Right hindlimb (tissue), 1 donor: ENCODE data around the gene LRRC27.
"Not testable (repeated sequence)": the region's sequence is repeated elsewhere in the genome, so short reads cannot be mapped to it uniquely, and the experiment has no call there.

Source experiments
- DNase-seq: peaks from one replicate; pipeline ENCODE4 v3.0.0-alpha.2; 2018

The LRRC27 gene

DNA sequence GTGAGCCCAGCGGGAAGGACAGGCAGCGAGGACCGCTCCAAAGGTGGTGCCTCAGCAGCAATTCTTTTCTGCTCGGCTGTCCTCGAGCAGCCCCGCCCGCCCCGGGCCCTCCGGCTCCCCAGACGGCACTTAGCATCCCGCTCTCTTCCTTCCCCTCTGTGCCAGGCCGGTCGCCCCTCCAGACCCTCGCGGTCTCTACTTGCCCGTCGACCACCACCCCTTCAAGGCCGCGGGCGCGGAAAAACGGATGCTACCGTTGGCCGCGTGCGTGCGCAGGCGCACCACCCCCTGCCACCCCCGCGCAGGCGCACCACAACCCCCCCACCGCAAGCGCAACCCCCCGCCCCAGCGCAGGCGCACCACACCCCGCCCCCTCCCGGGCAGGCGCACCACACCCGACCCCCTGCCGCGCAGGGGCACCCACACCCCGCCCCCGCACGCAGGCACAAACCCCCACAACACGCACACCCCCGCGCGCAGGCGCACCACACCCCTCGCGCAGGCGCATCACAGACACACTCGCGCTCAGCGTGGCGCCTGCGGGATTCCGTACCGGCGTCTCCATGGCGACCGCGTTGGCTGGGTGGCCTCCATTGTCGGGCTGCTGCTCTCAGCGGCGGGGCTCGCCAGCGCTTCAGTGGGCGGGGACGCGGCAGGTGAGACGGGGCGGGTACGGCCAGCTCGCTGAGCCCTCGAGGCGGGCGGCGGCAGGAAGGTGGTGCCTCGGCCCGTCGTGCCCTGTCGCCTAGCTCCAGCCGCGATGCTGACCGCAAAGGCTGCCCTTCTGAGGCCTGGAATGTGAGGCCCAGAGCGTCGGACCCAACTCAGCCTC lies at the start of gene LRRC27:
Gene LRRC27, plus strand, starts transcription at position 593 of the 832 bp plus-strand sequence. CDS start 1,332 bp downstream, outside the sequence.
- DNase-seq = peak; percentile 99

DNA sequence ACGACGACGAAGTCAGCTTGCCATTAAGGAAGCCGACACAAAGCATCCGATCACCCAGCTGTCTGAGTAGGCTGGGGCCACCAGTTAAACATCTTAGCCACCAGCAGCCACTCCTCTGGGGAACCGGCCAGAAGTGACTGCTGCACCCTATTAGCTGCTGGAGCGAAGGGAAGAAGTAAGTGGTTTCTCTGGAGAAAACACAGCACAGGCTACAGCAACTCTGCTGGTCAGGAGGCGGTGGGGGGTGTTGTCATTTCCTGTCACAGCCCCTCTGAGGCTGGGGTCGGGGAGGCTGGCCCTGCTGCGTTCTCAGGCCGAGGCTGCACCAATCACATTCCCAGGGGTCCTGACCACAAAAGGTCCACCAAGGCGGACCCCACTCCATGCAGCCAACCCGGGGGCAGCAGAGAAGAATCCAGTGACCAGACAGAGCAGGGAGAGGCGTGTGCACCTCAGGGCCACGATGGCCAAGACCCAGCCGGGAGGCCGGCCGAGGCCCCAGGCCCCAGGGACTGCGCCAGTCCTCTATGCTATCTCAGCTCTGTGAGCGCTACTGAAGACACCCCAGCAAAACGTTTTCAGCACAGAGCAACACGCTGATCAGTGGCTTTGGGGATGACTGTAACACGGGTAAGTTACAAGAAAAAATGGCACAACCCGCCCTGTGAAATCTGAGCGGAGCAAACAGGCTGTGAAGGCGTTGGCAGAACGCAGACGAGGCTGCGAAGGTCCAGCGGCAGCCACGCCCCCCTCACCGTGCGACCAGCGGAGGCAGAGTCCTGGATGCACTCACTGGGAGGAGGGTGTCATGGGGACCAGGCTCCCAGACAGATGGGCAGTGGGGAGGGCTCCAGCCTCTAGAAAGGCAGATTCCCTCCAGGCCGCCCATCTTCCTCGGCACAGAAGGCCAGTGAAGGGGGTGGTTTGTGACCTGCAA lies 49.1 kb upstream of the LRRC27 start:
- no peak for DNase-seq

DNA sequence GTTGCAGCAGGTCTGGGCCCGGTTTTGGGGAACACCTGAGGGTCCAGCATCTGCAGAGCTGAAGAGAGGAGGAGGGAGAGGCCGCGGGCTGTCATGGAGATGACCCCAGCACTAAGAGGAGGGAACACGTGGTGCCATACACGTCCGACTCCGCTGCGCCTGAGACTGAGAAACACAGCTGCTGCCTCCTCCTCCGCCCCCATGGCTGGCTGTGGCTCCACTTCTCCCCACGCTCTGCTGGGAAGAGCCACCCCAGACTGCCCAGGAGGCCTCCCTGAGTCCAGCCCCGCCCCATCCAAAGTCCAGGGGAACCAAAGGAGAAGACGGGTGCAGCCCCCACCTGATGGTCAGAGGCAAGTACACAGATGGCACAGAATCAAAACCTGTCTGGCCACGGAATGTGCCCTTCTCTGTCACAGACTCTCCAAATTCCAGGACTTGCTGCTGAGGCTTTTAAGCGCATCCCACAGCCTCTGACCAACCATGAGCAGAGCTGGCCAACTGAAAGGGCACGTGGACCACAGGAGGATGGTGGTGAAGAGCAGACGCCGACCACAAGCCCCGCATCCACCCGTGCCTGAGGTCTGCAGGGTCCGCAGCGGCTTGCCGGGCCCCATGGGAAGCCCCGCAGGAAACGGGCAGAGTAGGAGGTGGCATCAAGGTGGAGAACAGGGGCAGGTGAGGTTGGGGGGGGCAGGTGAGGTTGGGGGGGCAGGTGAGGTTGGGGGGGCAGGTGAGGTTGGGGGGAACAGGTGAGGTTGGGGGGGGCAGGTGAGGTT lies 48.2 kb upstream of the LRRC27 start:
- no peak for DNase-seq

GRCh38 chr10:132289439-132289838 lies 42.6 kb upstream of the LRRC27 start:
- no peak for DNase-seq

- peak; percentile 10 for DNase-seq
Measured at GRCh38 chr10:132290631-132291030, 41.4 kb upstream of the LRRC27 start.

- DNase-seq = peak; percentile 1
Measured at GRCh38 chr10:132291826-132292225, 40.2 kb upstream of the LRRC27 start.

DNA sequence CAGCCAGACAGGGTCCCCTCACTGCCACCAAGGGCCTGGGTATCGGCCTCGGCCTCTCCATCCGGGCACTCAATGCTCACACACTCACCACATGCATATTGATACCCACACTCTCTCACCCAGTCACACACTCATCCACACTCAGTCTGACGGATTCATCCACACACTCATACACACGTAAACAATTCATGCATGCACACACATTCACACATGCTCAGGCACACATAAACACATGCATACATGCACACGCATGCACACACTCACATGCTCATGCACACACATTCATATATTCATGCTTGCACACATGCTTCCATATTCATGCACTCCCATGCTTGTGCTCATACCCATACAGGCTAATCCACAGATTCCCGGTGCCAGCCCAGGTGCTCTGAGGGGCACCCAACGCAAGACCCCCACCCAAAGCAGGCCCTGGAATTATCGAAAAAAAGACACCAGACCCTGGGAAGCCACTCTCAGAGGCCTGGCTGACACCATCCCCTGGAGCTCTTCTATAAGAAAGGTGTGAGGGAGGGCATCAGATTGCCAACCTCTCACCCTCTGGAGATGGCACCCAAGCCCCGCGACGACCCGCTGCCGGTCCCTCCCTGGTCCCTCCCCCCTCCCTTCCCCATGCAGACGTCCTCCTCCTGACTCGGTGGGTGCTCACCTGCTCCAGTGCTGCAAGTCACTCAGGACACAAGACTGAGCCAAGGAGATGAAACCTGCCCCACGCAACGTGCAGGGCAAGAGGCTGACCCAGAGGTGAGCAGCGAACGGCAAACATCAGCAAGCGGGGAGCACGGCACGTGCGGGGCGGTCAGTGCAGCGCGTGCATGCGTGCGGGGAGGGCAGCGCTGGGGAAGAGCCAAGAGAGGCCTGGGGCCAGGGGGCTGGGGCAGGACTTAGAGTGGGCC lies 39.4 kb upstream of the LRRC27 start:
- DNase-seq = no peak

- DNase-seq = peak; percentile 18
Measured at GRCh38 chr10:132293201-132293812, 38.7 kb upstream of the LRRC27 start.

DNA sequence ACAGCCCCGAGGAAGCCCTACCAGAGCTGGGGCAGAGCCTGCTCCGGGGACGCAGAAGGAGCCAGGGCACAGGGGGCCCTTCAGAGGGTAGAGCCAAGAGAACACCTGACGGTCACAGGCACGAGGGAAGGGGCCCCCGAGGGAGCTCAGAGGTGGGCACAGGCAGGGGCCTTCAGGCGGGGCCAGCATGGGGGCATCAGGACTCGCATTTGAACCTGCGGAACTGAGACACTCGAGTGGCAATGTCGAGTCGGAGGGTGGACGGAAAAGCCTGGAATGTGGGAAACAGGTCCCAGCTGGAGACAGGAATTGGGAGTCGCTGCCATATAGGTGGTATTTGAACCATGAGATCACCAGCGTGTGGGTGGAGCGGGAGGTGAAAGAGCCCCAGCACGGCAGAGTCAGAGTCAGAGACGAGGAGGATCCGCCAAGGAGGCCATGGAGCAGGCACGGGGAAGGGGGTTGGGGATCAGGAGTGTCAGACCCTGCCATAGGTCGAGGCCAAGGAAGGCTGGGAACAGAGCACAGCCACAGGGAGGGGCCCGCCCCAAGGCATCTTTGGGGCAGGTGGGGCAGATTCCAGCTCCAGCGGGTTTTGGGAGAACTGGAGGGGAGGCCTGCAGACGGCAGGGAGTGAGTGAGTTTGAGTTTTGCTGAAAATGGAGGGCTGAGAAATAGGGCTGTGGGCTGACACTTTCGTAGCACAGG lies 38.0 kb upstream of the LRRC27 start:
- DNase-seq = peak; percentile 13

DNA sequence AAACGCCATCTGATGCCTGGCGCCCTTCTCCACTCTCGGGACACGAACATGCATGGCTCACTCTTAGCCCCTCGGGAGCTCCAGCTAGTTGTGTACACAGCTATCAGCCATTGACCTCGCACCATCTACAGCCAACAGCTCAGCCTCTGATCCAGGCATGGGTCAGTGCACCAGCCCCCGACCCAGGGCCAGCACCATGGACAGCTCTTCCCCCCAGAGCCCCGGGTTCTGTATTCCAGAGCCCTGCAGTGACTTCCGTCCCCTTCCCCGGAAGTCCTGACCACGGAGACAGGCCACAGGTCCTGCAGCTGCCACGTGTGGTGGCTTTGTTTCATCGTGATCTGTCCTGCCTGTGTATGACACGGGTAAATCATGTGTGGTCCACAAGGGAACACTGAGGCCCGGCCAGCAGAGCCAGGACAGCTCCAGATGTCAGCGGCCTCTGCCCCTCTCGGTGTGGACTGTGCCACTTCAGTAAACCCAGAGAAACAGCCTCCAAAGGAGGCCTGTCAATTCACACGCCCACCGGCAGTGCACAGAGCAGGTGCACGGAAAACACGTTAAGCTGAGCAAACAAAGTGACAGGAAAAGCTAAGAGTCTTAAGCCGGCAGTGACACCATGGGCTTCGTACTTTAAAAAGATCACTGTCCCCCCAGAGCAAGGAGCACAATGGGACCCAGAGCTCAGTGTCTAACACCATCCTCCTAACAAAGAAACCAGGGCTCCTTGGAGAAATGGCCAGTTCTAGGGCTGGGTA lies 37.3 kb upstream of the LRRC27 start:
- DNase-seq = no peak

- DNase-seq = not testable (repeated sequence)
Measured at GRCh38 chr10:132295481-132295880, 36.5 kb upstream of the LRRC27 start.

DNA sequence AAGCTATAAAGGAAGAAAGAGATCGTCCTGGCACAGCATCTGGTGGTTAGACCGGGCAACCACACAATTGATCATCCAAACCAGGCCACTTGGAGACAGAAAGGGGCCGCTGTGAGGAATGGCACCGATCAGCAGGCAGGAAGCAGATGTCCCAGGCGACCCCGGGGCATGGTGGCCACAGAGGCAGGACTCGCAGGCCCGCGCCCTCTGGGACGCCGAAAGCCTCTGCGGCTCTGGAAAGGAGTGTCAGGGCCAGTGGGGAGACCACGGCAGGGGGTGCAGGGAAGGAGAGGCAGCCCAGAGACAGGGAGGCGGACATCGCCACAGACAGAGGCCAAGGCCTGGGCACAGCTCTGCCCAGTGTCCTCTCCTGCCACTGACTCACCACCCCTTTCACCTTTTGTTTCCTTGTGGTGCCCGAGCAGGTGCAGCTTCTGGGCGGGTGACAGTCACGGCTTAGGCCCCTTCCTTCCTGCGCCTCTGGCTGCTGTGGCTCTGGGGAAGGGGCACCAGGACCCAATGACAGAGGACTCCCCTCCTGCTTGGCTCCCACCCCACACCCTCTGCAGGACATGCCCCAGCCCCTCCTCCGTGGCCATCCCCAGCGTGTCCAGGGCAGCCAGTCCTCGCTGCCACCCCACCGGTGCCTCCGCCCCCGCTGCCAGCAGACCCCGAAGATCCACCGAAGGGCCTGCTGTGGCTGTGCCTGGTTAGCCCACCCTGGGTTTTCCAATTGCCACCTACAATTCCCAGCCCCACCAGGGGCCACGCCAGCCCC lies 35.1 kb upstream of the LRRC27 start:
- no peak for DNase-seq

DNA sequence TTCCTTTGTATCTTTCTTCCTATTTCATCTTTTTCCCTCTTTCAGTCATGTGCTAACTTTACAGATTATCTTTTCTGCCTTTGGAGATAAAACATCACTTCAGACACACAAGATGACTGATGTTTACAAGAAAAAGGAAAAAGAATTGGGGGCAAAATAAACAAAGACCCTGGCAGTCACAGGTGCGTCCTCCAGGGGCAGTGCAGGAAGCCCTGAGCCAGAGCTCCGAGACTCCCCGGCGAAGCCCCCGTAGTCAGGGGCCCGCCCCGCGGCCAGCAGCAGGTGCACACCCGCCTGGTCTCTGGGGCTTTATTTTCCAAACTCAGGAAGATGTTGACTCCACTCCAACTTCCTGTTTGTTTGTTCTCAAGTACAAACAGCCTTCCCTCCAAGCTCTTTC lies 34.5 kb upstream of the LRRC27 start:
- DNase-seq = no peak

GRCh38 chr10:132298038-132298881 lies 33.7 kb upstream of the LRRC27 start:
- peak; percentile 4 for DNase-seq

DNA sequence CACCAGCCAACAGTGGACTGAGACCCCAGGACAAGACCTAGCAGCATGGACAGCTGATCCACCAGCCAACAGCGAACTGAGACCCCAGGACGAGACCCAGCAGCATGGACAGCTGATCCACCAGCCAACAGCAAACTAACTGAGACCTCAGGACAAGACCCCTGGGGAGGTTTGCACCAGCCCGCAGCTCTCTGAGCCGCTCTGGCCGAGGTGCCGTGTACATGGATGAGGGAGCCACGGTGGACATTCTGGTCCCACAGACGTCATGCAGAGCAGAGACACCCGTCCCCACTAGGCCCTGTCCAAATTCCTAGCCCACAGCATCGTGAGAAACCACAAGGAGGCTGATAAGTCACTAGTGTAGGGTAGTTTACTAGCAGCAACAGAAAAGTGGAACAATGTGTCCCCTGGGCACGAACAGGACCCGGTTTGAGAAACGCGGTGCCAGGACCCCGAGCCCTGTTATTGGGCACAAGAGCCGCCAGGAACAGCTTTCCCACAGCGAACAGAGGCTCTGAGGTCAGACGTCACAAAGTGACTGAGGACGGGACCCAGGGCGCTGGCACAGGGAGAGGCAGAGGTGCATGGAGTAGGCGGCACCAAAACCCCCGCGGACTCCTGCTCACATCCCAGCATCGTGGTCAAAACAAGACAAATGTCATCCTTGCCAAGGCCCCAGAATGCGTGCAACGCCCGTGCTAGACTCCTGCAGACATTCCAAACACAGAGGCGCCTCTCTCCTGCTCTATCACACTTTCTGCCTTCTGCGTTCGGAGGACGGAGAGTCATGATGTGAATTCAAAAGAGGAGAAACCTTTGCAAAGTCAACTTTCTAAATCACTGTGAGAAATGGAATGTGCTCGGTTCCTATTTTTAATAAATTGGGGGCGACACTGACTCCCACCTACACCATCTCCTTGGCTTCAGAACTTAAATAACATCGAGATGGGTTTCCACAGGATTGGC lies 32.3 kb upstream of the LRRC27 start:
- peak; percentile 4 for DNase-seq

DNA sequence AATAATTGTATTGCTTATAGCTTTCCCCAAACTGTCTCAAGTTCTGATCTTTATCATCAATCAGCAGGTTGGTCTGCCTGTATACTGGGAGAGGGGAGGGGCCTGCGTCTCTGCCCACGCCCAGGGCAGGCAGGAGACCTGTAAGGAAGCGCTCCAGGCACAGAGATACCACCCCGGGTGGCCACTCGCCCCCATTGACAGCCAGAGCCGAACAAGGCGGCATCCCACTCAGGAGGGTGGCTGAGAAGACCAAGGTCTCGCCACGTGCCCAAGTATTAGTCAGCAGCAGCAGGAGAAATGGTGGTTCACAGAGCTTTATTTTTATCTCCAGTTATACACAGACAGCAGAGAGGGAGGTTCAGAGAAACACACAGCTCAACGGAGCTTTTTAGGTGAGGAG lies 31.4 kb upstream of the LRRC27 start:
- no peak for DNase-seq
